ENCODE data around the gene TRAF1.

- TF ChIP-seq CTCF (IDR thresholded peaks at IDR 0.05) (no peak), POLR2AphosphoS5 (IDR thresholded peaks at IDR 0.05) (no peak), POLR2A (IDR thresholded peaks at IDR 0.05) (no peak)
Observed at GRCh38 chr9:120940573-120940972, 14.0 kb upstream of the TRAF1 start.

Measured in suprapubic skin (tissue), 4 donors.